ENCODE measurements around the gene TEAD4.

The TEAD4 gene

DNA sequence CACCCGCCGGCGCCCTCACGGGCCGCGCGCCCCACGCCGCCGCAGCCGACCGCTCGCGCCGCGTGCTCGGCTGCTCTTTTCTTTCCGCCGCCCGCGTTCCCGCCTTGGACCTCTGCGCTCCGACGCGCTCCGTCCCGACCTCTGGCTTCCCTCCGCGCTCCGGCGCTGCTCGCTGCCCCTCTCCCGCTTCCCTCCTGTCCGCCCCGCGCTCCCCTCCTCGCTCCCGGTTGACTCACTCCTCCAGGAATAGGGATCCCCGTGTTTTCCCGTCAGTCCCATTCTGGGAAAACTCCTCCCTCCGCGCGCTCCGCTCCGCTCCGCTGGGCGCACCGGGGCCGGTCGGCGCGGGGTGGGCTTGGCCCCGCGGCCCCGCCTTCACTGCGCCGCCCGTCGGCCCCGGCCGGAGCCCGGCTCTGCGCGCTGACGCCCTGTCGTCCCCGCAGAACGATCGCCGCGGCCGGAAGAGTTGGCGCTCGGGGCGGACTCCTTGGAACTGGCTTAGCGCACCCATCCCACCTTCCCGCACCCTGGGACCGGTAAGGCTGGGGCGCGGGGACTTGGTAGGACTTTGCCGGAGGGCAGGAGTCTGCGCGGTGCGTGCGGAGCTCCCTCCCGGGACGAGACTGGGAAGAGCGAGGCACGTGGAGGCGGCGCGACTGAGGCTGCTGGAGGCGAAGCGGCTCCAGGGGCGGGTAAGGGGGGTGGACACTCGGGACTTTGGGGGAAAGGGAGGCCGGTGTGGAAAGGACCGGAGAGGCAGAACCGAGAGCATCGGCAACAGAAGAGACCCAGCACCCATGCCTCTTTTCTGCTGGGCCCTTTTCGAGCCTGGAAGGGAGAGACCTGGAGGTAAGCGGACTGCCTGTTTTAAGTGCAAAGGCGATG, 550 bp downstream of the TEAD4 start:
- peak; percentile 48 for DNase-seq (ENCODE audit: low read depth)
- H3K4me3 ChIP-seq (ENCODE audit: low read depth, low read length) = peak overlapping the region; percentile 68
- no peak for TF ChIP-seq CTCF (conservative IDR thresholded peaks at IDR 0.05; ENCODE audit: low read depth, low read length)

GRCh38 chr12:2960390-2960956, 1.3 kb downstream of the TEAD4 start:
- TF ChIP-seq CTCF (conservative IDR thresholded peaks at IDR 0.05; ENCODE audit: low read depth, low read length) = no peak
- DNase-seq (ENCODE audit: low read depth) = peak; percentile 26
- H3K4me3 ChIP-seq (ENCODE audit: low read depth, low read length) = peak overlapping the region; percentile 68

GRCh38 chr12:2960996-2961616, 1.9 kb downstream of the TEAD4 start:
- TF ChIP-seq CTCF (conservative IDR thresholded peaks at IDR 0.05; ENCODE audit: low read depth, low read length) = no peak
- DNase-seq (ENCODE audit: low read depth) = peak; percentile 14
- peak overlapping the region; percentile 68 for H3K4me3 ChIP-seq (ENCODE audit: low read depth, low read length)

GRCh38 chr12:2961705-2962104, 2.5 kb downstream of the TEAD4 start:
- no peak overlapping the region for H3K4me3 ChIP-seq (ENCODE audit: low read depth, low read length)
- DNase-seq (ENCODE audit: low read depth) = no peak
- no peak for TF ChIP-seq CTCF (conservative IDR thresholded peaks at IDR 0.05; ENCODE audit: low read depth, low read length)

DNA sequence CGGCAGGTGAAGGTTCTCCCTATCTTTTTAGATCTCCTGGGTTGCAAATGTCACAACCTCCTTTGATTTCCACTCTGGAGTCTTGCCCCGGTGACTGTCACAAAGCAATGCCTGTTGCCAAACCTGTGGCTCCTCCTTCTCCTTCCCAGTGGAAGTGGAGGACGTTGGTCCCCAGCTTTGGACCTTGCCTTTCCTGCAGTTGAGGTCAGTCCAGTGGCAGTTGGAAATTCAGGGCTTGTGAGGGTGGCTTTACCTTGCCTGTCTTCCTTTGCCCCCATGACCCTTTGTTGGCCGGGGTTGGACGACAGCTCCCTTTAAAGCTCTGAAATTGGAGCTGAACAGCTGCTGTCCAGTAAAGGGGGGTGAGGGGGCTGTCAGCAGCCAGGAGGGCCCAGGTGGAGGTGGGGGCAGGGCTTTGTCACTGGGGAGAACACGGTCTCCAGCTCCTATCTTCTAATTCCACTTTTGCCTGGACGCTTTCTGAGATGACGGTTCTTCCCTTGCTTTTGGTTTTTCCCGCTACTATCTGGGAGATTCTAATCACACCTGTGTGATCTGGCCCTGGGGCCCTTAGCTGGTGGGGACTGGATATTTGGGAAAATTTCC, 4.1 kb downstream of the TEAD4 start:
- H3K4me3 ChIP-seq (ENCODE audit: low read depth, low read length) = no peak overlapping the region
- DNase-seq (ENCODE audit: low read depth) = no peak
- no peak for TF ChIP-seq CTCF (conservative IDR thresholded peaks at IDR 0.05; ENCODE audit: low read depth, low read length)

GRCh38 chr12:2963760-2964292, 4.6 kb downstream of the TEAD4 start:
- peak overlapping the region; percentile 18 for H3K4me3 ChIP-seq (ENCODE audit: low read depth, low read length)
- peak; percentile 18 for DNase-seq (ENCODE audit: low read depth)
- TF ChIP-seq CTCF (conservative IDR thresholded peaks at IDR 0.05; ENCODE audit: low read depth, low read length) = no peak

Data from choroid plexus epithelial cell (primary cell).